CD4-positive, alpha-beta T cell treated with Interleukin-1 beta for 1 hour (primary cell): ENCODE data around the gene CCL22.
"Not testable (repeated sequence)": the region's sequence is repeated elsewhere in the genome, so short reads cannot be mapped to it uniquely, and the experiment has no call there.

Experiments
- DNase-seq, 2 donors: peaks; one replicate each; pipeline ENCODE4 v3.0.0-alpha.2; 2020 to 2022

The CCL22 gene

DNA sequence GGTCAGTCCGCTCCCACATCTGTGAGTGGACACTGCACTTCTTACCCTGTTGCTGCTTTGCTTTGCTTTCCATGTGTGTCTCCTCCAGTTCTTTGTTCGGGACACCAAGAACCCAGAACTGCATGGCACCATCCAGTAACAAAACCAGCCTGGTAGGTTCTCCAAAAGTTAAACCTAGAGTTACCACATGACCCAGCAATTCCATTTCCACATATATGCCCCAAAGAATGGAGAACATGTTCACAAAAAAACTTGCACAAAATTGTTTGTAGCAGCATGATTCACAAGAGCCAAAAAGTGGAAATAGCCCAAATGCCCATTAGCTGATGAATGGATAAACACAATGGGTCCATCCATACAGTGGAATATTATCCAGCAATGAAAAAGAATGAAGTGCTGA is 10.3 kb upstream of the CCL22 start:
- no peak for DNase-seq

DNA sequence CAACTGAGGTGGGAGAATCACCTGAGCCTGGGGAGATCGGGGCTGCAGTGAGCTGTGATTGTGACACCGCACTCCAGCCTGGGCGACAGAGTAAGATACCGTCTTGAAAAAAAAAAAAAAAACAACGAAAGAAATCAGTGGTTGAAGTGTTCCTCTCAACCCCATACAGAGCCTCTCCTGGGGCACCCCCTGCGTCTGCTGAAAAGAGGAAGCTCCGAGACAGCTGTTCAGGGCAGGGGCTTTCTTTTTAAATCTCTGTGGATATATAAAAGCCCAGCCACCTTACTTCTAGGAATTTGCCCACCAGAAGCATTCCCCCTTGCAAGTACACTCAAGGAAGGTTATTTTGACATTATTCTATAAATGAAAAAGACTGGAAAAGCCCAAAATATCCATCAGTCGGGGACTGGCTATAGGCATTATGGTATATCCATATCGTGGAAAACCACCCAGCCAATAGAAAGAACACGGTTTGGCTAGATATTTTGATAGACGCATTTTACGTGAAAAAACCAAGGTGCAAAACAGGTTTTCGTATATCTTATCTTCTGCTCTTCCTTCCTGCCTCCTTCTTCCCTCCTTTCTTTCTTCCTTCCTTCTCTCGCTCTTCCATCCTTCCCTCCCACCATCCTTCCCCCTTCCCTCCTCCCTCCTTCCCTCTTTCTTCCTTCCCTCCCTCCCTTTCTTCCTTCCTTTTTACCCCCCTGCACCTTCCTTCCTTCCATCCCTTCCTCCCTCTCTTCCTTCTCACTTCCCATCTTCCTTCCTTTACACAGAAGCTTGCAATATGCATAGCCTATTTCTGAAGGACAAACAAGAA is 9.2 kb upstream of the CCL22 start:
- peak in 1 of 2 donors; percentile 75 for DNase-seq

DNA sequence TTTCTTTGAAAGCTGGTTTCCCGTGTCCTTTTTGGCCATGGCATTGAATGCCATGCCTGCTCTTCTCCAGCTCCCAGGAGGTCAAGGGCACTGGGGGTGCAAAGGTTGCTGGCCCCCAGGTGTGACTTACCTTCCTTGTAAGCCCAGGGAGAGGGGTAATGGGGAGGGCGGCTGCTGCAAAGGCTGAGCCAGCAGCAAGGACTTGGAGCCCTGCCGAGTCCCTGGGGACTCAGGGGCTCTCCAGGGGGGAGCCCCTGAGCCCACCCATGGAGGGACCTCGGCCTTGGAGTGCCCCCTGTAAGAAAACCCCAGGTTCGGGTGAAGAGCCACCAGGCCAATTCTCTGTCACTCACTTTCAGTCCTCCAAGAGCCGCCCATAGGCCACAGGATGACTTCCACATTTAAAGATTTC is 5.9 kb upstream of the CCL22 start:
- DNase-seq: no peak

DNA sequence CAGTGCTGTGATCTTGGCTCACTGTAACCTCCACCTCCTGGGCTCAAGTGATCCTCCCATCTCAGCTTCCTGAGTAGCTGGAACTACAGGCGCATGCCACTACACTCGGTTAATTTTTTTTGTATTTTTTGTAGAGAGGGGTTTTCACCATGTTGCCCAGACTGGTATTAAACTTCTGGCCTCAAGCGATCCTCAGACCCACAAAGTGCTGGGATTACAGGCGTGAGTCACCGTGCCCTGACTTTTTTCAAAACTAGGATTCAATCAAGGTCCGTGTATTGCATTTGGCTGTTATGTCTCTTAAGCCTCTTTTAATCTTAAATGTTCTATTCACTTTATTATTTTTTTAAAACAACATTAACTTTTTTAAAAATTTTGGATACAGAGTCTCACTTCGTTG is 4.3 kb upstream of the CCL22 start:
- DNase-seq: no peak

DNA sequence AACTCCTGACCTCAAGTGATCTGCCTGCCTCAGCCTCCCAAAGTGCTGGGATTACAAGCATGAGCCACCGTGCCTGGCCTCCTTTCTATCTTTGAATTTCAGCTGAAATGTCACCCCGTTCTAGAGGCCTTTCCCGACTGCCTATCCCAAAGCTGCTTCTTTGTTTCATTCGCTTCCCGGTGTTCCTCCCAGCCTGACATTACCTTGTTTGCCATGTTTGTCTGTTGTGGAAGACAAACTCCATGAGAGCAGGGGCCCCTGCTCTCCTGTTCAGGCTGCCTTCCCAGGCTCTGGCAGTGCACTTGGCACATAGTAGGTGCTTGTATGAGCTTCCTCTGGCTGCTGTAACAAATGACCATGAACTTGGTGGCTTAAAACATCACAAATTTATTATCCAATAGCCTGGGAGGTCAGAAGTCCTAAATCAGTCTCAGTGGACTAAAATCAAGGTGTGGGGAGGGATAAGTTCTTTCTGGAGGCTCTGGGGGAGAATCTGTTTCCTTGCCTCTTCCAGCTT is 2.6 kb upstream of the CCL22 start:
- DNase-seq: no peak

DNA sequence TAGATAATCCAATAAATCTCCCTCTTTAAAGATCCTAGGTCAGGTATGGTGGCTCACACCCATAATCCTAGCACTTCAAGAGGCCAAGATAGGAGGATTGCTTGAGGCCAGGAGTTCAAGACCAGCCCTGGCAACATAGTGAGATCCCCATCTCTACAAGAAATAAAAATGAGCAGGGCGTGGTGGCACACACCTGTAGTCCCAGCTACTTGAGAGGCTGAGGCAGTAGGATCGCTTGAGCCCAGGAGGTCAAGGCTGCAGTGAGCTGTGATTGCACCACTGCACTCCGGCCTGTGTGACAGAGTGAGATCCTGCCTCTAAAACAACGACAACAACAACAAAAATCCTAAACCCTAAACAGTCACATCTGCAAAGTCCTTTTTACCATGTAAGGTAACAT is 2.0 kb upstream of the CCL22 start:
- DNase-seq: no peak

DNA sequence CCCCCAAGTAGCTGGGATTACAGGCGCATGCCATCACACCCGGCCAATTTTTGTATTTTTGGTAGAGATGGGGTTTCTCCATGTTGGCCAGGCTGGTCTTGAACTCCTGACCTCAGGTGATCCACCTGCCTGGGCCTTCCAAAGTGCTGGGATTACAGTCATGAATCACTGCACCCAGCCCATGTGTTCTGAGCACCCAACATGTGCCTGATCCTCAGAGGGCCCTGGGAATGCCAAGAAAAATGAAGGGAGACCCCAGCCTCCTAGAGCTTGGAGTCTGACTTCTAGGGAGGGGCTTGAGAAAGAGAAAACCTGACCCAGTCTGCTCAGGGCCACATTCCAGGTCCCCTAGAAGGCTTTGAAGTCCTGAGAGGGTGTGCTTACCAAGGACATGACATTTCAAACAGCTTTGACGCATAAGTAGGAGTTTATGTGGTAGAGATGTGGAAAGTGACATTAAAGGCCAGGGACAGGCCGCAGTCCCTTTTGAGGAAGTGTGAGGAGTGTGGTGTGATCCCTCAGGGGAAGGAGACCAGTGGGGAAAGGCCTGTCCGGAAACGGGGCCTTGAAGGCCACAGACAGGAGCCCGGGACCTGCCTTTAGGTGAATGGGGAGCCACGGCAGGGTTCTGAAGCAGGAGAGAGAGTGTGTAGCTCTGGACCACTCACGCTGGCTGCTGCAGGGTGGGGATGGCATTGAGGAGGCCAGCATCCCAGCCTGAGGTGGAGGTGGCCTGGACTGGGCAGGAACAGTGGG is 1.1 kb upstream of the CCL22 start:
- DNase-seq: peak in 1 of 2 donors; percentile 26

DNA sequence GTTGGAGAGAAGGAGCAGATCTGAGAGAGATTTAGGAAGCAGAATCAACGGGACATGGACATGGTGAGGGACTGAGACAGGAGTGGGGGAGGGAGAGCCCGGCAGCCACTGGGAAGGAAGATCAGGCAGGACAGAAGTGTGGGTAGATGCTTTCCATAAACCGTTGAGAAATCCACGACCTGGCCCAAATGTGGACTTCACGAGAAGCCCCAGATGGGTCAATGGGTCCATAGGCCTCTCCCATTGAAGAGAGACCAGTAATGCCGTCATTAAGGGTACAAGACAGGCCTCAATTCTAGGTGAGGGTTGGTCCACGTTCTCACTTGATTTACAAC is 530 bp upstream of the CCL22 start:
- no peak for DNase-seq

DNA sequence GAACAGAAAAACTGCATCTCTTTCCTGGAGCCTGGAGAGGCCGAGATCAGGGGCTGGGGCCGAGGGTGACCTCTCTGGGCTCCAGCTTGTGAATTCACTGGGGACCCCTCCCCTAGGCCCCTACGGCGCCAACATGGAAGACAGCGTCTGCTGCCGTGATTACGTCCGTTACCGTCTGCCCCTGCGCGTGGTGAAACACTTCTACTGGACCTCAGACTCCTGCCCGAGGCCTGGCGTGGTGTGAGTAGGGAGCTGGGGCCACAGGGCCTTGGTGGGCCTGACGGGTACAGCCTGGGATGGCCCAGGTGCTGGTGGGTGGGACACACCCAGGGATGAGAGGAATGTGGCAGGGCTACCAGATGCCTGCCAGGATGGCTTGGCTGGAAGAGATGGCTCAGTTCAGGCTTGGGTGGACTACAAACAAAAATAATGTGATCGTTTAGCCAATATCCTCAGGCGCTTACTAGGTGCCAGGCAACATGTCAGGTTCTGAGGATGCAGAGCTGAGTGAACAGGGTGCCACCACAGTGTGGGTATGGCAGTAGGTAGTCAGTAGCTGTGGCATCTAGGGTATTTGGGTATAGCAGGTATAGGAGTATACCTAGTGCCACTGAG is 1.8 kb downstream of the CCL22 start:
- no peak for DNase-seq

DNA sequence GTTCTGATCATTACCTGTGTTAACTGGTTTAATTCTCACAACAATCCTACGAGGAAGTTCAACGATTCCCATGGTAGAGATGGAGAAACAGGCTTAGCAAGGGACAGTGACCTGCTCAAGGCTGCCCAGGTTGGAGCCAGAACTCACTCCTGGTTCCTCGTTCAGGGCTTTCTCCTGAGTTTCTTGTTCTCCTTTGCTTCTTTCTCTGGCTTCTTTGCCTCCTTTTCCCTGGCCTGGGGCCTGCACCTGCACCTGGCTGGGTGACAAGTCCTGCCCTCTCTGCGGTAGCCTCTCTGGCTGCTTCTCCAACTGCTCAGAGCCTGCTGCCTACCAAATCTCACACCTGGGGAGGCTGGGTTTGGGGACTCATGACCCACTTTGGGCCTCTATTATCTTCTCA is 2.8 kb downstream of the CCL22 start:
- no peak for DNase-seq

DNA sequence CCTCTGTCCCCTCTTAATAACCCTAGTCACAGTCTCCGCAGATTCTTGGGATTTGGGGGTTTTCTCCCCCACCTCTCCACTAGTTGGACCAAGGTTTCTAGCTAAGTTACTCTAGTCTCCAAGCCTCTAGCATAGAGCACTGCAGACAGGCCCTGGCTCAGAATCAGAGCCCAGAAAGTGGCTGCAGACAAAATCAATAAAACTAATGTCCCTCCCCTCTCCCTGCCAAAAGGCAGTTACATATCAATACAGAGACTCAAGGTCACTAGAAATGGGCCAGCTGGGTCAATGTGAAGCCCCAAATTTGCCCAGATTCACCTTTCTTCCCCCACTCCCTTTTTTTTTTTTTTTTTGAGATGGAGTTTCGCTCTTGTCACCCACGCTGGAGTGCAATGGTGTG is 5.6 kb downstream of the CCL22 start:
- no peak for DNase-seq

DNA sequence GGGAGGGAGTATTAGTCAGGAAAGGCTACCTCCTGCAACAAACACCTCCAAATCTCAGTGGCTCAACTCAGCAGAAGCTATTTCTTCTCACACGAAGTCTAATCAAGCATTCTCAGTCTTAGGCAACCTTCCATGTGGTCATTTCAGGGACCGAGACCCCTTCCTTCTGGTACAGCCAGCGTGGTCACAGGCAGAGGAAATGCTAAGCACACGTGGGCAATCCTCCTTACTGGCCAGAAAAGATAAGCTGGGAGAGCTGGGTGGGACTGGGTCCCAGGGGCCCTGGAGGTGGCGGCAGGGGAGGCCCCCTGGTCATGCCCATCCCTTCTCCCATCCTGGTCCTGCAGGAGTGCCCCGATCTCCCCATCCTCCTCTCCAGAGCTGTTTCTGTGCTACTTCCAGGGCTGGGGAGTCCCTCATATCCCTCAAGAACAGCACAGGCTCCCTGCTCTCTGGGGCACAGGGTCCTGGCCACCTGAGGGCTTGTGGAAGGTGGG is 8.0 kb downstream of the CCL22 start:
- no peak for DNase-seq

DNA sequence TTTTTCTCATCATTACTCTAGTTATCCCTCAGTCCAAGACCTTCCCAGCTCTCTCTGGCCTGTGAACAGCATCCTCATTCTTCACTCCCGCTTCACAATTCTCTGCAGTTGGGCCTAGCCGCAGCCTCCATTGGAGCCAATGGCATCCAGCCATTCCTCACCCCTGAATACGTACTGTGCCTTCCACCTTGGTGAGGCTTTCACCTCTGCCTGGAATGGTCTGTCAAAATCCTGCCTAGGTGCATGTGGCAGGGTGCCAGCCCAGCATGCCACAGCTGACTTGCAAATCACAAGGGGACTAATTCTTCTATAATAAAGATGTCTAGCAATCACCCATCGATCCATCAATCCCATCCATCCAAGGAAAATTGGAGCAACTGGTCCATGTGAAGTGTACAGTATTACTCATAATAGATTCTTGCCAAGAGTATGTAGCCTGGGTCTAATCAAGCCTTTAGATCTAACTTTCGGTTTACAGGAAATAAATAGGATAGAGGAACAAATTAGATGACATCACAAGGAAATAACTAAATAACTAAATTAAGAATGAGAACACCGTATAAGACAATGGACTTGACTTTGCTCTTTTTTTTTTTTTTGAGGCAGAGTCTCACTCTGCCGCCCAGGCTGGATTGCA is 8.7 kb downstream of the CCL22 start:
- DNase-seq: no peak

DNA sequence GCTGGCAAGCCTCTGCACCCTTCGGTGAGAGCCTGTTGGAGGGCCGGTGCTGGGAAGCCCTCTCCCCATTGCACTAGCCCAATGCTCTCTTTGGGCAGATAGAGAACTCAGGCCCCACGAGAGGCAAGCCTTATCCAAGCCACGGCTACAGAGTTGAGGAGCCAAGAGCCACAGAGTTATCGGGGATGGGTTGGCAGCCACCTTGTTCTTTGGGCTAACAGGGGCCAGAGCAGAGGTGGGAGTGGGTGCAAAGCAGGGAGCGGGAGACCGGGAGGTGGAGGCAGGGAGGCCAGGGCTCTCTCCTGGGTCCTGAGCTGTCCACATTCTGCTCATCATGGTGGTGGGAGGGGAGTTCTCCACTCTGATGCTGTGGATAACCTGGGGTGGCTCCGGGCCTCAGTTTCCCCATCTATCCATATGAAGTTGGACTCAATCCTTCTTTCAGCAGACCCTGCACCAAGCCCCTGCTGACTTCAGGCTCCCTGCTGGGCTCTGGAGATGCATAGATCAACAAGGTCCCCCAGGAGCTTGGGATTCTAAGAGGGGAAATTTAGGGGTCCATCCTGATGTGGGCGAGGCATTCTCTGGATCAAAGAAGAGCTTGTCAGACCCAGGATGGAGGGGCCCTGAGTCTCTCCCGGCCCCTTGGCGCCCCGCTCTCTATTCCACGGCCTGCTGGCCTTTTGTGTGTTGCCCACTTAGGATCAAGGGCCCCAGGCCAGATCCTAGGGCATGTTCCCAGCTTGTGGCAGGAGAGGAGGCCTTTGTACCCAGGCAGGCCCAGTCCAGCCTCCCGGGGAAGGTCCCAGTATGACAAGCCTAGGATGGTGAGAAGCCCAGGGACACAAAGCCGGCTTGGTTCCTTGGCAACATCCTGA is 13.2 kb downstream of the CCL22 start:
- no peak for DNase-seq

DNA sequence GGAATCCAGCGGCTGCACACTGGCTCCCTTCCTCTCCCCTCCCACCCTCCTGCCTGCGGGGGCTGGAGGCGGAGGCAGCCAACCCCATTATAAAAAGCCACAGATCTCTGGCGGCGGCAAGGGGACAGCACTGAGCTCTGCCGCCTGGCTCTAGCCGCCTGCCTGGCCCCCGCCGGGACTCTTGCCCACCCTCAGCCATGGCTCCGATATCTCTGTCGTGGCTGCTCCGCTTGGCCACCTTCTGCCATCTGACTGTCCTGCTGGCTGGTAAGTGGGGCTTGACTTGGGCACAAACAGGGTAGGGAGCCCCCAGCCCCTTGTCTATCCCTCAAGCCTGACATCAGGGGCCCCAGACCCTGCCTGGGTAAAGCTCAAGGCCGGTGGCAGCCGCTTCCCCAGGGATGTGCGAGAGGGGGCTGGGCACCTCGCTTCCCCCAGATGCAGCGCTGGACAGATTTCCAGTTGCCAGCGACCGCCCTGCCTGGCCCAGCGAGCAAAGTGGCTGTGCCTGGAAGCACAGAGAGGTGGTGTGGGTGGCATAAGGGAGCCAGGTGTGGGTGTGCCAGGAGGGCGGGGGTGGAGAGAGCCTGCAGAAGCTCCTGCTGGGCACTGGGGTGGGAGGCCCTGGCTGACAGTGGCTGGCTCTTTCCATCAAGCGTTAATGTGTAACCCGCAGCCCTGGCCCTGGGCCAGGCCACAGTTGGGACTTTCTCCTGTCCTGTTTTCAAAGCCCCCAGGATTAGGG is 14.0 kb downstream of the CCL22 start, which contains the start of gene CX3CL1:
Gene CX3CL1 (plus strand): TSS at position 119 of the 745 bp plus-strand sequence. CDS start 79 bp downstream, at position 198.
- DNase-seq: no peak

DNA sequence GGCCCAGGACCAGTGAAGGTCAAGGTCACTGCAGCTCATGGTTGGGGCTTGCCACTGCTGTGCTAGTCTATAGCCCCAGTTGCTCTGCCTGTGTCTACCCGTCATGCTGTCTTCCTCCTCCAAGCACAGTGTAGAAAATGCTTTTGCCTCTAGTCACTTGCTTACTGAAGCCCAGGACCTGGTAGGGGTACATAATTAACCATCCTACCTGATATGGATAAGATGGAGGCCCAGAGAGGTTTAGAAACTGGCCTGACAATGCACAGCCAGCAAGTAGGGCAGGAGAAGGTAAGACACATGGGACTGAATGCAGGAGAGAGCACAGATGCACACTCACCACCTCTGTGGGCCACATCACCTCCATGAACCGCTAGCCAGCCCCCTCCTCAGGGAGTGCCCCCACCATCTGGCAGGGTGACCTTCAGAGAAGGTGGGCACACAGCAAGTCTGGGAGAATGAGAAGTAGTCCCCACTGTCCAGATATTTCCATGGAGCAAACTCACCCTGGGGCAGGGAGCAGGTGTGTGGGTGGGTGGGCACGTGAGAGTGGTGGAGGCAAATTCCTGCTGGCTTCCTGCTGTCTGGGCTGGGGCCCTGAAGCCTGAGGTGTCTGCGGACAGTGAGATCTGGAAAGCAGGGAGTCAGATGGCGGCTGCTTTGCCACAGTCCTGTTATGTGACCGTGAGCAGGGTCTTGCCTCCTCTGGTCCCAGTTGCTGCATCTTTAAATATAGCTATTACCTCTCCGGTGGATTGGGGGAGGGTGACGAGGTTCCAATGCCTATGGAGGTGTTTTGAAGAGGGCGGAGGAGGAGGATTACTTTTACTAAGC is 14.7 kb downstream of the CCL22 start:
- no peak for DNase-seq

DNA sequence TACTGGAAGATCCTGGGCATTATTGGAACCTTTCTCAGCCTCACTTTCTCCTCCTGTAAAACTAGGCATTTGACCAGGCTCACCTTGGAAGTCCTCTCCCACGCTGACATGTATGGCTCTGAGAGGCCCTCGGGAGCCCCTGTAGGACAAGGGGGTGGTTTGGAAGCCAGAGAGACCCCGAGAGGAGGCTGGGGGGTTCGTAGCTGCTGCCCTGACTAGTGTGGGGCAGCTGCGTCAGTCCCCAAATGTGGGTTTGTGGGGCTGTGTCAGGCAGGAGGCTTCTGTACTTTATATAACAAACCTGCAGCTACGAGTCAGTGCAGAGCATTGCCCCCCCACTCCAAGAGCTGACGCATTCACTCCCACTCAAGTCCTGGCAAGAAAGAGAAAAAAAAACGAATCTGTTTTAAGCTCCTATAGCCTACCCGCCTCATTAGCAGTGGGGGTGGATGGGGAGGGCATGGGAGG is 15.5 kb downstream of the CCL22 start:
- DNase-seq: no peak

DNA sequence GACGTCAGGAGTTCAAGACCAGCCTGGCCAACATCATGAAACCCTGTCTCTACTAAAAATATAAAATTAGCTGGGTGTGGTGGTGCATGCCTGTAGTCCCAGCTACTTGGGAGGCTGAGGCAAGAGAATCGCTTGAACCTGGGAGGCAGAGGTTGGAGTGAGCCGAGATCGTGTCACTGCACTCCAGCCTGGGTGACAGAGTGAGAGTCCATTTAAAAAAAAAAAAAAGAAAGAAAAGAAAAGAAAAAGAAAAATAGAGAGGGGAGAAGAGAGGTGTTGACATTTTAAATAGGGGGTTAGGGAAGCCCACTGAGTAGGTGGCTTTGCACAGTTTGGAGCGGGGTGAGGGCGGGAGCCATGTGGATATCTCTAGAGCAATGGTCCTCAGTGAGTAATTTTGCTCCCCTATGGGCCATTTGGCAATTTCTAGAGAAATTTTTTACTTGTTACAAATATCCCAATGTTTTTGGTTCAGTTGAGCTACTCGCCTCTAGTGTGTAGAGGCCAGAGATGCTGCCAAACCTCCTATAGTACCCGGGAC is 16.4 kb downstream of the CCL22 start:
- DNase-seq: not testable (repeated sequence)

DNA sequence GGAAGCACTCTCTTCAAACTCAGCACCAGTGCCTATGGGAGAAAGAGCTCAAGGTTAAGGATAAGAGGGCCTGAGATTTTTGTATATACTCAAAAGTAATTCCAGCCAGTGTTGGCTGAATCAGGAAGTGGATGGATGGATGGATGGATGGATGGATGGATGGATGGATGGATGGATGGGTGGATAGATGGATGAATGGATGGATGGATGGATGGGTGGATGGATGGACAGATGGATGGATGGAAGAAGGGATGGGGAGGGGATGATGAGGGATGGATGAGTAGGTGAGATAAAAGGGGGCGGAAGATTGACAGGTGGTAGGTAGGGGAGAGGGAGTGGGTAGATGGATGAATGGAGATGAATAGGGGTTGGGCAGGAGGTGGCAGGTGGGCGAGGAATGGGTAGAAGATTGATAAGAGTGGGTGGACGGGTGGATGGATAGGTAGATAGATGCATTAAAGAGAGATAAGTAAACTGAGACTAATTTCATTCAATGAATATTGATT is 17.8 kb downstream of the CCL22 start:
- DNase-seq: no peak
